MG63 (cell line): Measurements from ENCODE around the gene NTM. TPM values are rescaled to one million over a fixed set of nuclear protein-coding genes. Genes with fewer than 3 reads are reported as not detected.

Experiments used
- DNase-seq: peaks from one replicate; pipeline ENCODE4 v3.0.0-alpha.2; 2020
- H3K27me3 ChIP-seq: fragments of 250-450 bp; sonication (Bioruptor Pico); 2 replicates; pipeline ENCODE4 v1.5.1; 2020; ENCODE audit warnings: mild to moderate bottlenecking, moderate library complexity
- H3K36me3 ChIP-seq: fragments of 250-450 bp; sonication (Bioruptor Pico); 2 replicates; pipeline ENCODE4 v1.5.1; 2020; ENCODE audit warnings: mild to moderate bottlenecking, moderate library complexity
- H3K4me3 ChIP-seq: fragments of 250-450 bp; sonication (Bioruptor Pico); 2 replicates; pipeline ENCODE4 v1.5.1; 2020; ENCODE audit warnings: mild to moderate bottlenecking, moderate library complexity
- H3K9me3 ChIP-seq: fragments of 250-450 bp; sonication (Bioruptor Pico); 2 replicates; pipeline ENCODE4 v1.5.1; 2020; ENCODE audit warnings: mild to moderate bottlenecking, moderate library complexity
- total RNA-seq: library from RNA; depleted of rRNA; stranded (reverse); fragments of >200 nt; shearing (Covaris generic); gene quantifications from 2 replicates; pipeline ENCODE4 v1.2.3, GENCODE V29; 2014; ENCODE audit warnings: low replicate concordance

NTM gene
- total RNA-seq, 1 experiment from 2014 or later: 4.0 TPM

GRCh38 chr11:131999955-132000354, 629.5 kb downstream of the NTM start:
- Histone ChIP-seq H3K4me3 (no peak overlapping the region), H3K9me3 (peaks cover 9% of the 10 kb centered on the region), H3K27me3 (no peaks in the 10 kb centered on the region), H3K36me3 (no peaks in the 10 kb centered on the region)
- no peak for DNase-seq

GRCh38 chr11:132005887-132006286, 635.5 kb downstream of the NTM start:
- DNase-seq: no peak
- Histone ChIP-seq H3K36me3 (no peaks in the 10 kb centered on the region), H3K27me3 (no peaks in the 10 kb centered on the region), H3K4me3 (no peak overlapping the region), H3K9me3 (no peaks in the 10 kb centered on the region)

- no peaks in the 10 kb centered on the region for H3K9me3 ChIP-seq
- no peaks in the 10 kb centered on the region; the same call in 1 of the 2 replicates for H3K36me3 ChIP-seq
- DNase-seq: no peak
- no peaks in the 10 kb centered on the region for H3K27me3 ChIP-seq
- H3K4me3 ChIP-seq: no peak overlapping the region
Observed at GRCh38 chr11:132006884-132007580, 636.6 kb downstream of the NTM start.

GRCh38 chr11:132008226-132008625, 637.8 kb downstream of the NTM start:
- H3K27me3 ChIP-seq: no peaks in the 10 kb centered on the region
- no peaks in the 10 kb centered on the region for H3K9me3 ChIP-seq
- no peak overlapping the region for H3K4me3 ChIP-seq
- no peak for DNase-seq
- H3K36me3 ChIP-seq: no peaks in the 10 kb centered on the region; the same call in 1 of the 2 replicates

- Histone ChIP-seq H3K36me3 (no peaks in the 10 kb centered on the region; the same call in 1 of the 2 replicates), H3K27me3 (no peaks in the 10 kb centered on the region), H3K9me3 (no peaks in the 10 kb centered on the region), H3K4me3 (no peak overlapping the region)
- no peak for DNase-seq
Observed at GRCh38 chr11:132008872-132009271, 638.5 kb downstream of the NTM start.

- Histone ChIP-seq H3K27me3 (no peaks in the 10 kb centered on the region), H3K9me3 (no peaks in the 10 kb centered on the region; the same call in 1 of the 2 replicates), H3K4me3 (no peak overlapping the region), H3K36me3 (no peaks in the 10 kb centered on the region)
- no peak for DNase-seq
Observed at GRCh38 chr11:132020001-132020400, 649.6 kb downstream of the NTM start.

GRCh38 chr11:132022285-132022684, 651.9 kb downstream of the NTM start:
- H3K27me3 ChIP-seq: no peaks in the 10 kb centered on the region
- H3K4me3 ChIP-seq: no peak overlapping the region
- DNase-seq: no peak
- H3K36me3 ChIP-seq: no peaks in the 10 kb centered on the region
- no peaks in the 10 kb centered on the region for H3K9me3 ChIP-seq

GRCh38 chr11:132022733-132023478, 652.5 kb downstream of the NTM start:
- Histone ChIP-seq H3K27me3 (no peaks in the 10 kb centered on the region), H3K9me3 (no peaks in the 10 kb centered on the region), H3K36me3 (no peaks in the 10 kb centered on the region), H3K4me3 (no peak overlapping the region)
- DNase-seq: no peak

GRCh38 chr11:132024587-132025295, 654.3 kb downstream of the NTM start:
- no peak overlapping the region for H3K4me3 ChIP-seq
- no peaks in the 10 kb centered on the region for H3K9me3 ChIP-seq
- no peaks in the 10 kb centered on the region for H3K27me3 ChIP-seq
- peak; percentile 44 for DNase-seq
- no peaks in the 10 kb centered on the region for H3K36me3 ChIP-seq

- Histone ChIP-seq H3K9me3 (no peaks in the 10 kb centered on the region), H3K4me3 (no peak overlapping the region), H3K27me3 (no peaks in the 10 kb centered on the region), H3K36me3 (no peaks in the 10 kb centered on the region)
- no peak for DNase-seq
Observed at GRCh38 chr11:132026746-132027145, 656.3 kb downstream of the NTM start.

GRCh38 chr11:132028380-132029240, 658.2 kb downstream of the NTM start:
- Histone ChIP-seq H3K27me3 (no peaks in the 10 kb centered on the region), H3K36me3 (no peaks in the 10 kb centered on the region), H3K4me3 (no peak overlapping the region), H3K9me3 (no peaks in the 10 kb centered on the region)
- DNase-seq: peak; percentile 12

- Histone ChIP-seq H3K4me3 (no peak overlapping the region), H3K9me3 (no peaks in the 10 kb centered on the region), H3K36me3 (no peaks in the 10 kb centered on the region), H3K27me3 (no peaks in the 10 kb centered on the region)
- no peak for DNase-seq
Observed at GRCh38 chr11:132030896-132031295, 660.5 kb downstream of the NTM start.

- DNase-seq: no peak
- H3K9me3 ChIP-seq: no peaks in the 10 kb centered on the region
- no peak overlapping the region for H3K4me3 ChIP-seq
- H3K36me3 ChIP-seq: no peaks in the 10 kb centered on the region
- H3K27me3 ChIP-seq: no peaks in the 10 kb centered on the region
Observed at GRCh38 chr11:132032555-132032954, 662.1 kb downstream of the NTM start.

GRCh38 chr11:132033051-132033450, 662.6 kb downstream of the NTM start:
- no peaks in the 10 kb centered on the region for H3K36me3 ChIP-seq
- no peaks in the 10 kb centered on the region for H3K9me3 ChIP-seq
- DNase-seq: no peak
- H3K27me3 ChIP-seq: no peaks in the 10 kb centered on the region
- no peak overlapping the region for H3K4me3 ChIP-seq

GRCh38 chr11:132035228-132035627, 664.8 kb downstream of the NTM start:
- H3K9me3 ChIP-seq: no peaks in the 10 kb centered on the region
- no peak for DNase-seq
- no peaks in the 10 kb centered on the region for H3K36me3 ChIP-seq
- H3K4me3 ChIP-seq: no peak overlapping the region
- H3K27me3 ChIP-seq: no peaks in the 10 kb centered on the region

GRCh38 chr11:132035766-132036165, 665.4 kb downstream of the NTM start:
- Histone ChIP-seq H3K4me3 (no peak overlapping the region), H3K27me3 (no peaks in the 10 kb centered on the region), H3K36me3 (no peaks in the 10 kb centered on the region), H3K9me3 (no peaks in the 10 kb centered on the region)
- no peak for DNase-seq
